GM19025 (cell line): Measurements from ENCODE around the gene ZNF668.
"Not testable (repeated sequence)": the region's sequence is repeated elsewhere in the genome, so short reads cannot be mapped to it uniquely, and the experiment has no call there.

Experiments used
- ATAC-seq: cut with Tn5 transposase; IDR thresholded peaks from one replicate; pipeline ENCODE4 v1.9.1; 2021; ENCODE audit warnings: mild to moderate bottlenecking, low read depth, moderate library complexity; ENCODE audit not compliant: unreplicated experiment

The ZNF668 gene

GRCh38 chr16:31061126-31061812, 12.8 kb downstream of the ZNF668 start:
- no peak for ATAC-seq

GRCh38 chr16:31055613-31056012, 18.4 kb downstream of the ZNF668 start:
- no peak for ATAC-seq

GRCh38 chr16:31052114-31052513, 21.9 kb downstream of the ZNF668 start:
- ATAC-seq = no peak

- ATAC-seq = no peak
Observed at GRCh38 chr16:31050280-31051030, 23.6 kb downstream of the ZNF668 start.

GRCh38 chr16:31043898-31044481, 30.1 kb downstream of the ZNF668 start:
- no peak for ATAC-seq

- ATAC-seq = no peak
Observed at GRCh38 chr16:31043352-31043751, 30.7 kb downstream of the ZNF668 start.

- ATAC-seq = no peak
Observed at GRCh38 chr16:31042866-31043265, 31.2 kb downstream of the ZNF668 start.

- ATAC-seq = no peak
Observed at GRCh38 chr16:31038993-31039392, 35.0 kb downstream of the ZNF668 start.

GRCh38 chr16:31036691-31037090, 37.3 kb downstream of the ZNF668 start:
- ATAC-seq = no peak

- ATAC-seq = peak; percentile 35
Observed at GRCh38 chr16:31033709-31034492, 40.1 kb downstream of the ZNF668 start.

GRCh38 chr16:31032736-31033708, 41.0 kb downstream of the ZNF668 start, which contains the start of gene STX4:
TSS of gene STX4 (plus strand) at chr16:31033558. CDS start at chr16:31033806, 248 bp downstream.
- ATAC-seq = peak; percentile 83

GRCh38 chr16:31031276-31031675, 42.8 kb downstream of the ZNF668 start:
- ATAC-seq = no peak

GRCh38 chr16:31029272-31029671, 44.8 kb downstream of the ZNF668 start:
- no peak for ATAC-seq

- ATAC-seq = no peak
Observed at GRCh38 chr16:31025339-31025738, 48.7 kb downstream of the ZNF668 start.

- no peak for ATAC-seq
Observed at GRCh38 chr16:31023627-31024226, 50.3 kb downstream of the ZNF668 start.

- no peak for ATAC-seq
Observed at GRCh38 chr16:31023252-31023602, 50.8 kb downstream of the ZNF668 start.

GRCh38 chr16:31022544-31023251, 51.3 kb downstream of the ZNF668 start:
- no peak for ATAC-seq

- no peak for ATAC-seq
Observed at GRCh38 chr16:31020536-31020935, 53.5 kb downstream of the ZNF668 start.

GRCh38 chr16:31017756-31018155, 56.3 kb downstream of the ZNF668 start:
- not testable (repeated sequence) for ATAC-seq
